HEK293 (cell line): Measurements from ENCODE around the gene IL24.

ENCODE experiments used
- CTCF ChIA-PET: fragments of 350-600 bp; formaldehyde crosslinking; extraction: SDS; loops from one replicate; lab custom pipeline; 2021; ENCODE audit warnings: antibody characterized with exemption; lab: Yijun Ruan, JAX
- POLR2A ChIA-PET: fragments of 300-600 bp; formaldehyde crosslinking; extraction: SDS; loops from one replicate; lab custom pipeline; 2020; ENCODE audit warnings: antibody characterized with exemption, inconsistent platforms; lab: Yijun Ruan, JAX
- H3K27ac ChIP-seq: fragments of 200-500 bp; sonication (Bioruptor generic); 2 replicates; pipeline ENCODE4 v1.5.1; 2014; ENCODE audit warnings: low read depth, low read length, control low read depth, inconsistent platforms; ENCODE audit errors: extremely low read depth
- H3K36me3 ChIP-seq, 2 experiments: fragments of 200-500 bp in 1 of 2; sonication (Bioruptor generic) in 1 of 2; 1 replicate in 1 of 2; 2 replicates in 1 of 2; pipeline ENCODE4 v1.5.1; 2014 to 2017; ENCODE audit warnings: inconsistent platforms in 2 of 2, low read length in 2 of 2; ENCODE audit not compliant: control insufficient read depth in 2 of 2, insufficient read depth in 1 of 2
- H3K4me1 ChIP-seq: fragments of 200-500 bp; sonication (Bioruptor generic); 2 replicates; pipeline ENCODE4 v1.5.1; 2014; ENCODE audit warnings: mild to moderate bottlenecking, low read length, inconsistent platforms; ENCODE audit not compliant: control insufficient read depth, insufficient read depth
- H3K4me3 ChIP-seq: 2 replicates; pipeline ENCODE4 v1.5.1; 2011; ENCODE audit warnings: low read depth, mild to moderate bottlenecking, control low read depth, low read length, moderate library complexity
- H3K9me3 ChIP-seq: fragments of 200-500 bp; sonication (Bioruptor generic); 2 replicates; pipeline ENCODE4 v1.5.1; 2014; ENCODE audit warnings: low read depth, low read length, inconsistent platforms; ENCODE audit not compliant: control insufficient read depth, insufficient read depth
- BCL11B ChIP-seq: fragments of 450-650 bp; formaldehyde crosslinking; IDR thresholded peaks from 2 replicates; pipeline ENCODE4 v1.5.1; 2016; ENCODE audit warnings: low read depth, missing biosample characterization, missing genetic modification characterization
- GFI1B ChIP-seq: fragments of 450-650 bp; formaldehyde crosslinking; IDR thresholded peaks from 2 replicates; pipeline ENCODE4 v1.5.1; 2016; ENCODE audit warnings: missing biosample characterization, missing genetic modification characterization
- KLF9 ChIP-seq: fragments of 450-650 bp; formaldehyde crosslinking; IDR thresholded peaks from 2 replicates; pipeline ENCODE4 v1.5.1; 2016; ENCODE audit warnings: missing biosample characterization, missing genetic modification characterization, low read depth
- MZF1 ChIP-seq: fragments of 450-650 bp; formaldehyde crosslinking; IDR thresholded peaks from 2 replicates; pipeline ENCODE4 v1.5.1; 2017; ENCODE audit warnings: missing biosample characterization, missing genetic modification characterization, borderline replicate concordance
- OSR2 ChIP-seq: fragments of 450-650 bp; formaldehyde crosslinking; IDR thresholded peaks from 2 replicates; pipeline ENCODE4 v1.5.1; 2016; ENCODE audit warnings: missing biosample characterization, missing genetic modification characterization
- PRDM2 ChIP-seq: fragments of 450-650 bp; formaldehyde crosslinking; IDR thresholded peaks from 2 replicates; pipeline ENCODE4 v1.5.1; 2016; ENCODE audit warnings: missing biosample characterization, missing genetic modification characterization, borderline replicate concordance
- SETDB1 ChIP-seq: IDR thresholded peaks from one replicate; pipeline ENCODE4 v1.6.1; 2017; ENCODE audit warnings: mild to moderate bottlenecking, low read length, moderate library complexity, mixed read lengths; ENCODE audit not compliant: insufficient read length
- SP2 ChIP-seq: fragments of 450-650 bp; formaldehyde crosslinking; IDR thresholded peaks from 2 replicates; pipeline ENCODE4 v1.5.1; 2016; ENCODE audit warnings: missing biosample characterization, missing genetic modification characterization
- WT1 ChIP-seq: fragments of 450-650 bp; formaldehyde crosslinking; IDR thresholded peaks from 2 replicates; pipeline ENCODE4 v1.5.1; 2016; ENCODE audit warnings: missing biosample characterization, missing genetic modification characterization
- ZBTB1 ChIP-seq: fragments of 450-650 bp; formaldehyde crosslinking; IDR thresholded peaks from 2 replicates; pipeline ENCODE4 v1.5.1; 2016; ENCODE audit warnings: missing biosample characterization, missing genetic modification characterization
- ZBTB7A ChIP-seq: fragments of 450-650 bp; formaldehyde crosslinking; IDR thresholded peaks from 2 replicates; pipeline ENCODE4 v1.5.1; 2016; ENCODE audit warnings: low read depth, missing biosample characterization, missing genetic modification characterization
- ZFP41 ChIP-seq: fragments of 450-650 bp; formaldehyde crosslinking; IDR thresholded peaks from 2 replicates; pipeline ENCODE4 v1.5.1; 2016; ENCODE audit warnings: missing biosample characterization, missing genetic modification characterization, borderline replicate concordance
- ZNF132 ChIP-seq: fragments of 450-650 bp; formaldehyde crosslinking; IDR thresholded peaks from 2 replicates; pipeline ENCODE4 v1.5.1; 2017; ENCODE audit warnings: missing biosample characterization, missing genetic modification characterization, borderline replicate concordance
- ZNF174 ChIP-seq: fragments of 450-650 bp; formaldehyde crosslinking; IDR thresholded peaks from 2 replicates; pipeline ENCODE4 v1.5.0; 2017; ENCODE audit warnings: missing biosample characterization, mild to moderate bottlenecking, missing genetic modification characterization
- ZNF175 ChIP-seq: fragments of 450-650 bp; formaldehyde crosslinking; IDR thresholded peaks from 2 replicates; pipeline ENCODE4 v1.5.1; 2016; ENCODE audit warnings: missing biosample characterization, missing genetic modification characterization
- ZNF394 ChIP-seq: fragments of 450-650 bp; formaldehyde crosslinking; IDR thresholded peaks from 2 replicates; pipeline ENCODE4 v1.5.1; 2016; ENCODE audit warnings: missing biosample characterization, missing genetic modification characterization, mild to moderate bottlenecking, moderate library complexity, borderline replicate concordance
- ZNF423 ChIP-seq: fragments of 450-650 bp; formaldehyde crosslinking; IDR thresholded peaks from 2 replicates; pipeline ENCODE4 v1.5.1; 2016; ENCODE audit warnings: missing biosample characterization, missing genetic modification characterization
- ZNF426 ChIP-seq: fragments of 450-650 bp; formaldehyde crosslinking; IDR thresholded peaks from 2 replicates; pipeline ENCODE4 v1.5.1; 2017; ENCODE audit warnings: missing biosample characterization, missing genetic modification characterization, mild to moderate bottlenecking, inconsistent platforms, moderate library complexity
- ZNF544 ChIP-seq: fragments of 450-650 bp; formaldehyde crosslinking; IDR thresholded peaks from 2 replicates; pipeline ENCODE4 v1.5.0; 2017; ENCODE audit warnings: missing biosample characterization, missing genetic modification characterization
- ZNF558 ChIP-seq: fragments of 450-650 bp; formaldehyde crosslinking; IDR thresholded peaks from 2 replicates; pipeline ENCODE4 v1.5.1; 2016; ENCODE audit warnings: missing biosample characterization, missing genetic modification characterization
- ZNF580 ChIP-seq: fragments of 450-650 bp; formaldehyde crosslinking; IDR thresholded peaks from 2 replicates; pipeline ENCODE4 v1.5.1; 2016; ENCODE audit warnings: missing biosample characterization, missing genetic modification characterization
- ZNF645 ChIP-seq: fragments of 450-650 bp; formaldehyde crosslinking; IDR thresholded peaks from 2 replicates; pipeline ENCODE4; 2016; ENCODE audit warnings: missing biosample characterization, missing genetic modification characterization
- ZNF660 ChIP-seq: fragments of 450-650 bp; IDR thresholded peaks from 2 replicates; pipeline ENCODE4 v1.5.1; 2018; ENCODE audit warnings: missing biosample characterization, mild to moderate bottlenecking, missing genetic modification characterization
- ZNF747 ChIP-seq: fragments of 450-650 bp; formaldehyde crosslinking; IDR thresholded peaks from 2 replicates; pipeline ENCODE4 v1.5.1; 2016; ENCODE audit warnings: missing biosample characterization, missing genetic modification characterization
- ZNF777 ChIP-seq: fragments of 450-650 bp; formaldehyde crosslinking; IDR thresholded peaks from 2 replicates; pipeline ENCODE4 v1.5.1; 2017; ENCODE audit warnings: missing biosample characterization, missing genetic modification characterization, borderline replicate concordance
- ZNF785 ChIP-seq: fragments of 450-650 bp; formaldehyde crosslinking; IDR thresholded peaks from 2 replicates; pipeline ENCODE4 v1.5.1; 2016; ENCODE audit warnings: missing biosample characterization, missing genetic modification characterization
- TF ChIP-seq, protein P1 (sequence below): fragments of 450-650 bp; formaldehyde crosslinking; IDR thresholded peaks from 2 replicates; pipeline ENCODE4 v1.5.1; 2016; ENCODE audit warnings: missing biosample characterization, missing genetic modification characterization
- TF ChIP-seq, protein P2 (sequence below): fragments of 450-650 bp; formaldehyde crosslinking; IDR thresholded peaks from 2 replicates; pipeline ENCODE4 v1.5.1; 2017; ENCODE audit warnings: missing biosample characterization, missing genetic modification characterization
- TF ChIP-seq, protein P3 (sequence below): fragments of 450-650 bp; formaldehyde crosslinking; IDR thresholded peaks from 2 replicates; pipeline ENCODE4 v1.5.1; 2016; ENCODE audit warnings: missing biosample characterization, missing genetic modification characterization

The IL24 gene

DNA sequence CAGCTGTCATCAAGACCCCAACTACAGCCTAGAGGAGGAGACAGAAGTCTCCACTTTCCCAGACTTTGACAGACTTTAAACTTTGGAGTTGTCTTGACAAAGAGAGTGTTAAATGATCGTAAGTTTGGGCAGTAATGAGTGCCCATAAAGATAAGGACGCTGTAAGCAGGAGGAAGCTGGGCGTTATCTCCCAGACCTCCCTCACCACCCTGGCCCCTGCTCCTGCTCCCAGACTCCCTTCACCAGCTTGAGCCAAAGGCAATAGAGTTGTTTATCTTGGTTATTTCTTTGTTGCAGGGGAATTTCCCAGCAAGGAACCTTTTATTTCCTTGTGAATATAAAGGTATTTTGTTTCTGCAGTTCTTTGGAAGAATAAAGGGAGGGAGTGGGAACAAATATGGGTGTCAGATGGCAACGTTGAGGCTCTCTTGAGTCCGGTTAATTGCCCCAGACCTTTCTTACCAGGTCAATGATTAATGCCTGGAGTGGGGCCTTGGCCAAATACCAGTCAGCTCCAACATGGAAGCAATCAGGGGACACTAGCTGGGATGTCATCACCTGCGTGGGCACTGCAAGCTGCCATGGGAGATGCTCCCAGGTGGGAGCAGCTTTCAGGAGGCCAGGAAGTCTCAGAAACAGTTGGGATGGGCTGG, 44.6 kb downstream of the IL24 start (continued):
- no peak for TF ChIP-seq ZNF785 (tag by site-specific recombination)
- TF ChIP-seq WT1 (tag by site-specific recombination), result peak; percentile 85
- no peak for TF ChIP-seq ZNF558 (tag by site-specific recombination)
- TF ChIP-seq ZNF394 (tag by site-specific recombination), result no peak
- TF ChIP-seq ZNF544, result no peak
- TF ChIP-seq, protein P1, sequence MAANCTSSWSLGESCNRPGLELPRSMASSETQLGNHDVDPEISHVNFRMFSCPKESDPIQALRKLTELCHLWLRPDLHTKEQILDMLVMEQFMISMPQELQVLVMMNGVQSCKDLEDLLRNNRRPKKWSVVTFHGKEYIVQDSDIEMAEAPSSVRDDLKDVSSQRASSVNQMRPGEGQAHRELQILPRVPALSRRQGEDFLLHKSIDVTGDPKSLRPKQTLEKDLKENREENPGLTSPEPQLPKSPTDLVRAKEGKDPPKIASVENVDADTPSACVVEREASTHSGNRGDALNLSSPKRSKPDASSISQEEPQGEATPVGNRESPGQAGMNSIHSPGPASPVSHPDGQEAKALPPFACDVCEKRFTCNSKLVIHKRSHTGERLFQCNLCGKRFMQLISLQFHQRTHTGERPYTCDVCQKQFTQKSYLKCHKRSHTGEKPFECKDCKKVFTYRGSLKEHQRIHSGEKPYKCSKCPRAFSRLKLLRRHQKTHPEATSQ (tag by site-specific recombination), result no peak
- no peak for TF ChIP-seq ZBTB7A (tag by site-specific recombination)
- TF ChIP-seq ZNF777, result no peak
- peak; percentile 78 for TF ChIP-seq OSR2 (tag by site-specific recombination)
- TF ChIP-seq, protein P2, sequence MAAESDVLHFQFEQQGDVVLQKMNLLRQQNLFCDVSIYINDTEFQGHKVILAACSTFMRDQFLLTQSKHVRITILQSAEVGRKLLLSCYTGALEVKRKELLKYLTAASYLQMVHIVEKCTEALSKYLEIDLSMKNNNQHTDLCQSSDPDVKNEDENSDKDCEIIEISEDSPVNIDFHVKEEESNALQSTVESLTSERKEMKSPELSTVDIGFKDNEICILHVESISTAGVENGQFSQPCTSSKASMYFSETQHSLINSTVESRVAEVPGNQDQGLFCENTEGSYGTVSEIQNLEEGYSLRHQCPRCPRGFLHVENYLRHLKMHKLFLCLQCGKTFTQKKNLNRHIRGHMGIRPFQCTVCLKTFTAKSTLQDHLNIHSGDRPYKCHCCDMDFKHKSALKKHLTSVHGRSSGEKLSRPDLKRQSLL (tag by site-specific recombination), result no peak
- TF ChIP-seq ZNF645 (tag by site-specific recombination), result no peak
- TF ChIP-seq MZF1, result no peak
- no peak for TF ChIP-seq ZNF174
- no peak for TF ChIP-seq ZBTB1
- no peak for TF ChIP-seq ZNF423 (tag by site-specific recombination)
- no peak for TF ChIP-seq ZNF132
- TF ChIP-seq, protein P3, sequence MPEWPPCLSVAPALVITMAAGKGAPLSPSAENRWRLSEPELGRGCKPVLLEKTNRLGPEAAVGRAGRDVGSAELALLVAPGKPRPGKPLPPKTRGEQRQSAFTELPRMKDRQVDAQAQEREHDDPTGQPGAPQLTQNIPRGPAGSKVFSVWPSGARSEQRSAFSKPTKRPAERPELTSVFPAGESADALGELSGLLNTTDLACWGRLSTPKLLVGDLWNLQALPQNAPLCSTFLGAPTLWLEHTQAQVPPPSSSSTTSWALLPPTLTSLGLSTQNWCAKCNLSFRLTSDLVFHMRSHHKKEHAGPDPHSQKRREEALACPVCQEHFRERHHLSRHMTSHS, result no peak
- TF ChIP-seq, all 188 proteins: peak for 9

- TF ChIP-seq ZNF747 (tag by site-specific recombination) (no peak), KLF9 (tag by site-specific recombination) (no peak), ZNF426 (tag by site-specific recombination) (no peak), SP2 (tag by site-specific recombination) (no peak), ZNF660 (no peak), ZNF580 (tag by site-specific recombination) (no peak), BCL11B (tag by site-specific recombination) (no peak), GFI1B (tag by site-specific recombination) (no peak), ZFP41 (tag by site-specific recombination) (no peak), SETDB1 (no peak), PRDM2 (tag by site-specific recombination) (no peak), ZNF175 (tag by site-specific recombination) (no peak)
- POLR2A ChIA-PET, result no interaction called here
- peaks cover 9% of the 10 kb centered on the region for H3K4me1 ChIP-seq
- H3K27ac ChIP-seq, result no peak overlapping the region
- H3K9me3 ChIP-seq, result no peaks in the 10 kb centered on the region
- H3K4me3 ChIP-seq, result no peak overlapping the region
- no peaks in the 10 kb centered on the region for H3K36me3 ChIP-seq
- CTCF ChIA-PET, result interaction anchor here (1.1 to 3.3 kb wide), 3 partner anchors 8 to 105 kb away, joined by 3 to 9 read pairs (median 9); no protein-coding TSS in a partner anchor
Observed at GRCh38 chr1:206944703-206945102, 47.5 kb downstream of the IL24 start.
